GM19395 (cell line): ENCODE results near the gene SLC51B.
A peak's percentile ranks its signal among the peaks of the same experiment; 100 is the strongest.
"Not testable (repeated sequence)": the region's sequence is repeated elsewhere in the genome, so short reads cannot be mapped to it uniquely, and the experiment has no call there.

ENCODE experiments used
- ATAC-seq: cut with Tn5 transposase; IDR thresholded peaks from one replicate; pipeline ENCODE4 v1.9.1; 2021; ENCODE audit warnings: mild to moderate bottlenecking, moderate library complexity; ENCODE audit not compliant: unreplicated experiment

Gene SLC51B

GRCh38 chr15:65044724-65045481 is at the start of gene SLC51B:
Gene SLC51B, plus strand, starts transcription at chr15:65045387. Its CDS starts 4,618 bp downstream, at chr15:65050005.
- no peak for ATAC-seq

- no peak for ATAC-seq
These were observed 48.1 kb upstream of the SLC51B start for GRCh38 chr15:64997066-64997465.

- ATAC-seq: no peak
These were observed 47.3 kb upstream of the SLC51B start for GRCh38 chr15:64997745-64998375.

- ATAC-seq: no peak
These were observed 40.2 kb upstream of the SLC51B start for GRCh38 chr15:65004993-65005392.

- no peak for ATAC-seq
These were observed 38.3 kb upstream of the SLC51B start for GRCh38 chr15:65006876-65007275.

- no peak for ATAC-seq
These were observed 36.2 kb upstream of the SLC51B start for GRCh38 chr15:65008983-65009382.

GRCh38 chr15:65011198-65011597 is 34.0 kb upstream of the SLC51B start:
- not testable (repeated sequence) for ATAC-seq

GRCh38 chr15:65020419-65020818 is 24.8 kb upstream of the SLC51B start:
- ATAC-seq: no peak

- no peak for ATAC-seq
These were observed 23.7 kb upstream of the SLC51B start for GRCh38 chr15:65021488-65021887.

- ATAC-seq: no peak
These were observed 18.4 kb upstream of the SLC51B start for GRCh38 chr15:65026756-65027155.

- no peak for ATAC-seq
These were observed 17.6 kb upstream of the SLC51B start for GRCh38 chr15:65027593-65027992.

GRCh38 chr15:65028338-65028737 is 16.8 kb upstream of the SLC51B start:
- no peak for ATAC-seq

- ATAC-seq: peak; percentile 79
These were observed 16.1 kb upstream of the SLC51B start, which contains the start of gene MTFMT for GRCh38 chr15:65028921-65029735. Gene MTFMT, minus strand, starts transcription at chr15:65029639. Its CDS starts 26 bp downstream, at chr15:65029613.

- ATAC-seq: no peak
These were observed 15.4 kb upstream of the SLC51B start for GRCh38 chr15:65029736-65030208.

- ATAC-seq: peak; percentile 42
These were observed 12.2 kb upstream of the SLC51B start for GRCh38 chr15:65032801-65033537.

GRCh38 chr15:65033659-65034269 is 11.4 kb upstream of the SLC51B start:
- no peak for ATAC-seq

- ATAC-seq: no peak
These were observed 10.5 kb upstream of the SLC51B start for GRCh38 chr15:65034719-65035118.

- no peak for ATAC-seq
These were observed 7.9 kb upstream of the SLC51B start for GRCh38 chr15:65037309-65037708.

- no peak for ATAC-seq
These were observed 6.8 kb upstream of the SLC51B start for GRCh38 chr15:65038428-65038827.

GRCh38 chr15:65038836-65039235 is 6.4 kb upstream of the SLC51B start:
- no peak for ATAC-seq
